Stimulated activated CD8-positive, alpha-beta memory T cell treated with anti-CD3 and anti-CD28 coated beads, Interleukin-15, amount 100 ng/mL, for 48 hours (primary cell): ENCODE results near the gene COPRS.
"Not testable (repeated sequence)": the region's sequence is repeated elsewhere in the genome, so short reads cannot be mapped to it uniquely, and the experiment has no call there.

ENCODE experiments used
- DNase-seq, 2 donors: peaks; one replicate each; pipeline ENCODE4 v3.0.0-alpha.2; 2020; ENCODE audit warnings: low read depth in 2 of 2

The COPRS gene

GRCh38 chr17:31845291-31845690 is 13.8 kb downstream of the COPRS start:
- DNase-seq: no peak

- DNase-seq: no peak
Measured at GRCh38 chr17:31843070-31843745, 15.8 kb downstream of the COPRS start.

- DNase-seq: peak; percentile 16 to 27
Measured at GRCh38 chr17:31842195-31843069, 16.6 kb downstream of the COPRS start.

GRCh38 chr17:31841850-31842194 is 17.2 kb downstream of the COPRS start:
- DNase-seq: no peak

- no peak for DNase-seq
Measured at GRCh38 chr17:31838636-31839225, 20.3 kb downstream of the COPRS start.

GRCh38 chr17:31835984-31836383 is 23.1 kb downstream of the COPRS start:
- no peak for DNase-seq

- no peak for DNase-seq
Measured at GRCh38 chr17:31834448-31834847, 24.6 kb downstream of the COPRS start.

GRCh38 chr17:31832746-31833145 is 26.3 kb downstream of the COPRS start:
- no peak for DNase-seq

- DNase-seq: no peak
Measured at GRCh38 chr17:31830971-31831858, 27.8 kb downstream of the COPRS start.

- no peak for DNase-seq
Measured at GRCh38 chr17:31829649-31830048, 29.4 kb downstream of the COPRS start.

GRCh38 chr17:31828955-31829354 is 30.1 kb downstream of the COPRS start:
- not testable (repeated sequence) for DNase-seq

GRCh38 chr17:31825961-31826691 is 32.9 kb downstream of the COPRS start:
- DNase-seq: no peak

- no peak for DNase-seq
Measured at GRCh38 chr17:31824766-31825360, 34.2 kb downstream of the COPRS start.

GRCh38 chr17:31823014-31823413 is 36.0 kb downstream of the COPRS start:
- DNase-seq: no peak

GRCh38 chr17:31820691-31821435 is 38.2 kb downstream of the COPRS start:
- no peak for DNase-seq

- no peak for DNase-seq
Measured at GRCh38 chr17:31819578-31819977, 39.5 kb downstream of the COPRS start.

- DNase-seq: not testable (repeated sequence)
Measured at GRCh38 chr17:31818863-31819262, 40.2 kb downstream of the COPRS start.

- DNase-seq: no peak
Measured at GRCh38 chr17:31815212-31815730, 43.8 kb downstream of the COPRS start.

GRCh38 chr17:31811101-31811500 is 47.9 kb downstream of the COPRS start:
- no peak for DNase-seq

GRCh38 chr17:31809876-31810275 is 49.2 kb downstream of the COPRS start:
- DNase-seq: not testable (repeated sequence)
